Testis (tissue), 3 donors: ENCODE results near the gene NUP42. TPM values are rescaled to one million over a fixed set of nuclear protein-coding genes. Genes with fewer than 3 reads are reported as not detected.
A peak's percentile ranks its signal among the peaks of the same experiment; 100 is the strongest.

Experiments used
- DNase-seq: peaks from one replicate; pipeline ENCODE4 v3.0.0-alpha.2; 2019
- H3K27ac ChIP-seq, 2 donors: fragments of 200-600 bp; sonication (generic); one replicate each; pipeline ENCODE4 v1.5.1; 2019
- H3K27me3 ChIP-seq: fragments of 200-600 bp; sonication (generic); one replicate; pipeline ENCODE4 v1.5.1; 2019
- H3K36me3 ChIP-seq: fragments of 200-600 bp; sonication (generic); one replicate; pipeline ENCODE4 v1.5.1; 2017; ENCODE audit warnings: low read depth; ENCODE audit errors: missing control alignments
- H3K4me1 ChIP-seq: fragments of 200-600 bp; sonication (generic); one replicate; pipeline ENCODE4 v1.5.1; 2019
- H3K4me3 ChIP-seq, 2 donors: fragments of 200-600 bp; sonication (generic); one replicate each; pipeline ENCODE4 v1.5.1; 2017 to 2019
- H3K9me3 ChIP-seq: fragments of 200-600 bp; sonication (generic); one replicate; pipeline ENCODE4 v1.5.1; 2017
- CTCF ChIP-seq, 3 experiments: fragments of 450-650 bp in 2 of 3; fragments of 200-600 bp in 1 of 3; sonication (generic) in 1 of 3; IDR thresholded peaks; one replicate each; pipeline ENCODE4 v1.5.1; 2016 to 2019; ENCODE audit warnings: antibody characterized with exemption in 3 of 3, mild to moderate bottlenecking in 2 of 3, moderate library complexity in 1 of 3
- POLR2A ChIP-seq: fragments of 450-650 bp; IDR thresholded peaks from one replicate; pipeline ENCODE4 v1.6.1; 2017; ENCODE audit warnings: antibody characterized with exemption, mild to moderate bottlenecking, moderate library complexity
- WGBS, 2 donors: methylation state at CpG; one replicate each; pipeline ENCODE4 v1.1.5; 2018; 5-methylcytosine and 5-hydroxymethylcytosine counted together
- intact Hi-C: fragments of 100-400 bp; cut with DNase I; formaldehyde crosslinking; loops from one replicate; pipeline ENCODE4 v1.15.1; 2023; ENCODE audit warnings: low total_unique reads
- polyA plus RNA-seq: library from polyadenylated mRNA; stranded (reverse); fragments of 350-450 nt; fragmentation: Illumina TruSeq; extraction: RNeasy Lipid Tissue Mini Kit (QIAGEN cat#74804); gene quantifications from one replicate; pipeline ENCODE4 v1.2.3, GENCODE V29; 2014; ENCODE audit warnings: low read depth, low replicate concordance; ENCODE audit not compliant: insufficient read depth
- total RNA-seq, 2 donors: library from RNA; depleted of rRNA; stranded (reverse); fragments of >200 nt; gene quantifications; one replicate each; pipeline ENCODE4 v1.2.3, GENCODE V29; 2016

The NUP42 gene
- total and polyA plus RNA-seq, 3 donors from 2014 or later = 63.3 to 70.4 (median 66.1) TPM

- WGBS, 2 donors = 5 to 11% methylated on average over 10 to 51 of the region's 53 CpGs
These were observed 65.9 kb downstream of the NUP42 start for GRCh38 chr7:23247603-23248335.

GRCh38 chr7:23249486-23249885 is 67.6 kb downstream of the NUP42 start:
- no peaks in the 10 kb centered on the region for H3K27me3 ChIP-seq
- DNase-seq = no peak
- H3K36me3 ChIP-seq = no peaks in the 10 kb centered on the region
- no peak for TF ChIP-seq POLR2A
- TF ChIP-seq CTCF (IDR thresholded peaks at IDR 0.05) = no peak
- no peak overlapping the region for H3K27ac ChIP-seq
- no peaks in the 10 kb centered on the region for H3K4me1 ChIP-seq
- H3K9me3 ChIP-seq = no peaks in the 10 kb centered on the region
- no peak overlapping the region for H3K4me3 ChIP-seq
- intact Hi-C loops = no loop called here

More at GRCh38 chr7:23247603-23248335, 65.9 kb downstream of the NUP42 start:
- no peaks in the 10 kb centered on the region for H3K36me3 ChIP-seq
- intact Hi-C loops = no loop called here
- DNase-seq = peak; percentile 28
- H3K27ac ChIP-seq = peak overlapping the region; percentile 47 to 68
- no peaks in the 10 kb centered on the region for H3K9me3 ChIP-seq
- peak overlapping the region; percentile 43 to 61 for H3K4me3 ChIP-seq
- no peak for TF ChIP-seq CTCF (IDR thresholded peaks at IDR 0.05)
- no peak for TF ChIP-seq POLR2A
- no peaks in the 10 kb centered on the region for H3K27me3 ChIP-seq
- no peaks in the 10 kb centered on the region for H3K4me1 ChIP-seq

Other genes with a start within 250 kb of the NUP42 start
- gene HYCC1, start 167.9 kb upstream of the NUP42 start, total RNA-seq = 10 to 100 TPM; 19.3 to 22.0 TPM
- gene HYCC1, start 167.9 kb upstream of the NUP42 start, polyA plus RNA-seq = 43.6 TPM
- gene KLHL7, start 76.3 kb upstream of the NUP42 start, total RNA-seq = 100 to 1,000 TPM in 1 of 2 donors, 10 to 100 TPM in 1; 85.3 to 135 TPM
- 113 TPM for gene KLHL7, start 76.3 kb upstream of the NUP42 start, polyA plus RNA-seq
- gene GPNMB, start 64.7 kb downstream of the NUP42 start, total RNA-seq = 10 to 100 TPM; 15.6 to 33.6 TPM
- 81.9 TPM for gene GPNMB, start 64.7 kb downstream of the NUP42 start, polyA plus RNA-seq
- gene MALSU1, start 117.3 kb downstream of the NUP42 start, total RNA-seq = 10 to 100 TPM; 51.8 to 63.8 TPM
- 74.9 TPM for gene MALSU1, start 117.3 kb downstream of the NUP42 start, polyA plus RNA-seq